MM.1S (cell line): ENCODE measurements around the gene PELI1.

Experiments used
- DNase-seq: peaks from one replicate; pipeline ENCODE4 v3.0.0-alpha.2; 2015
- H2AFZ ChIP-seq: fragments of 300-600 bp; sonication (generic); 2 replicates; pipeline ENCODE4 v1.6.0; 2016; ENCODE audit warnings: antibody characterized with exemption, low read length
- H3F3A ChIP-seq: fragments of 300-600 bp; sonication (generic); 2 replicates; pipeline ENCODE4 v1.6.1; 2016; ENCODE audit warnings: mild to moderate bottlenecking, antibody characterized with exemption, low read length, moderate library complexity, mixed read lengths; ENCODE audit not compliant: insufficient read depth
- H3K27ac ChIP-seq: fragments of 300-600 bp; sonication (generic); 2 replicates; pipeline ENCODE4 v1.5.1; 2016; ENCODE audit warnings: mild to moderate bottlenecking, low read length
- H3K27me3 ChIP-seq: fragments of 300-600 bp; sonication (generic); replicated peaks from 2 replicates; pipeline ENCODE4 v1.6.0; 2016; ENCODE audit warnings: low read length; ENCODE audit not compliant: insufficient read depth
- H3K36me3 ChIP-seq: fragments of 300-600 bp; sonication (generic); replicated peaks from 2 replicates; pipeline ENCODE4 v1.6.1; 2016; ENCODE audit warnings: mild to moderate bottlenecking, low read length, mixed read lengths; ENCODE audit not compliant: insufficient read depth
- H3K4me1 ChIP-seq: fragments of 300-600 bp; sonication (generic); 2 replicates; pipeline ENCODE4 v1.6.1; 2016; ENCODE audit warnings: low read length, mixed read lengths
- H3K4me2 ChIP-seq: fragments of 300-600 bp; sonication (generic); 2 replicates; pipeline ENCODE4 v1.6.0; 2016; ENCODE audit warnings: low read depth, low read length
- H3K4me3 ChIP-seq: fragments of 300-600 bp; sonication (generic); 2 replicates; pipeline ENCODE4 v1.5.1; 2016; ENCODE audit warnings: low read length, mixed read lengths
- H3K79me2 ChIP-seq: fragments of 300-600 bp; sonication (generic); 2 replicates; pipeline ENCODE4 v1.6.1; 2016; ENCODE audit warnings: mixed run types, low read length, mixed read lengths
- H3K9ac ChIP-seq: fragments of 300-600 bp; sonication (generic); 2 replicates; pipeline ENCODE4 v1.6.1; 2016; ENCODE audit warnings: low read length, mixed read lengths
- H3K9me2 ChIP-seq: fragments of 300-600 bp; sonication (generic); replicated peaks from 2 replicates; pipeline ENCODE4 v1.6.1; 2016; ENCODE audit warnings: mild to moderate bottlenecking, low read length, mixed read lengths; ENCODE audit not compliant: insufficient read depth
- H3K9me3 ChIP-seq: fragments of 300-600 bp; sonication (generic); replicated peaks from 2 replicates; pipeline ENCODE4 v1.6.1; 2016; ENCODE audit warnings: mild to moderate bottlenecking, low read length, mixed read lengths; ENCODE audit not compliant: insufficient read depth
- H4K20me1 ChIP-seq: fragments of 300-600 bp; sonication (generic); 2 replicates; pipeline ENCODE4 v1.6.1; 2016; ENCODE audit warnings: mild to moderate bottlenecking, low read length, moderate library complexity, mixed read lengths; ENCODE audit not compliant: insufficient read depth
- EZH2 ChIP-seq: fragments of 300-600 bp; sonication (generic); optimal IDR thresholded peaks from 2 replicates; pipeline ENCODE3; 2017; ENCODE audit warnings: low read depth, mild to moderate bottlenecking, antibody characterized with exemption, low read length, mixed read lengths
- EZH2phosphoT487 ChIP-seq: fragments of 300-600 bp; sonication (generic); IDR thresholded peaks from 2 replicates; pipeline ENCODE4 v1.6.1; 2018; ENCODE audit warnings: antibody characterized with exemption, low read length
- TF ChIP-seq, protein P1 (sequence below): fragments of 300-600 bp; sonication (generic); IDR thresholded peaks from 2 replicates; pipeline ENCODE4 v1.5.1; 2016; ENCODE audit warnings: antibody characterized with exemption, low read length, mixed read lengths

Gene PELI1

DNA sequence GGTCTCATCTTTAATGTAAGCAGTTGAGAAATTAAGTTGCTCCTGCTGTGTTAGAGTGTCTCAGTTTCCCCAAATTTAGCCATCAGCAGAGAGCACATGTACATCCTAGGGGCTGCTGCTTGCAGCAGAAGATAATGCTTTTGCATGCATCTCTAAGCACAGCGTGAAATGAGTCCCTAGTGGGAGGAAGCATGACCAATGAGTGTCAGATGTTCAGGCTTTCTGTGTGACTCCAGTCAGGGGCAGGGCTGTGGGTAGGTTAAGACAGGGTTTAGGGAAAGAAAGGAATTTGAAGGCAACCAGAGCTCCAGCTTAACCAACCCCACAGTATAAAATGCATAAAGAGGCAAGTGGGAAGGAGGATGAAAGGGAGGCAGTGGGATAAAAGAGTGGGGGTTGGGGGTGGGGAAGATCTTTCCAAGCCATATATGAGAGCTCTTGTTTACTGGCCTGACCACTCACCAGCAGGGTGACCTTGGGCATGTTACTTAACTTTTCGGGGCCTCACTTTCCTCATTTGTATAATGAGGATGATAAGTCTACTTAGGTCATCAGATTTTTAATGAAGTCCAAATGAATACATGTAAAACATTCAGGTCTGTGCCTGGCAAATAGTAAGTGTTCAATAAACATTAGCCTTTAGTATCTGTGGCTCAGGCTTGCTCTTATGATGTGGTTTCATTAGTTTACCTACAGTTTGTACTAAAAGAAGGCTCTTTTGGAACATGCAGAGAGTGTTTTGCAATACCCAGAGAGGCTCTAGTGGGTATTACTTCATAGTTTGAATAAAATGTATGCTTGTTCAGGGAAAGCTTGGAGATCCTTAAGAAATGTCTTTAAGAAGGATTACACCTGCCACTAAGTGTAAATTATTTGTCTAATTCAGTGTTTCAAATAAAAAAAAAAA is 42.7 kb upstream of the PELI1 start:
- TF ChIP-seq EZH2phosphoT487, result no peak
- TF ChIP-seq, protein P1, sequence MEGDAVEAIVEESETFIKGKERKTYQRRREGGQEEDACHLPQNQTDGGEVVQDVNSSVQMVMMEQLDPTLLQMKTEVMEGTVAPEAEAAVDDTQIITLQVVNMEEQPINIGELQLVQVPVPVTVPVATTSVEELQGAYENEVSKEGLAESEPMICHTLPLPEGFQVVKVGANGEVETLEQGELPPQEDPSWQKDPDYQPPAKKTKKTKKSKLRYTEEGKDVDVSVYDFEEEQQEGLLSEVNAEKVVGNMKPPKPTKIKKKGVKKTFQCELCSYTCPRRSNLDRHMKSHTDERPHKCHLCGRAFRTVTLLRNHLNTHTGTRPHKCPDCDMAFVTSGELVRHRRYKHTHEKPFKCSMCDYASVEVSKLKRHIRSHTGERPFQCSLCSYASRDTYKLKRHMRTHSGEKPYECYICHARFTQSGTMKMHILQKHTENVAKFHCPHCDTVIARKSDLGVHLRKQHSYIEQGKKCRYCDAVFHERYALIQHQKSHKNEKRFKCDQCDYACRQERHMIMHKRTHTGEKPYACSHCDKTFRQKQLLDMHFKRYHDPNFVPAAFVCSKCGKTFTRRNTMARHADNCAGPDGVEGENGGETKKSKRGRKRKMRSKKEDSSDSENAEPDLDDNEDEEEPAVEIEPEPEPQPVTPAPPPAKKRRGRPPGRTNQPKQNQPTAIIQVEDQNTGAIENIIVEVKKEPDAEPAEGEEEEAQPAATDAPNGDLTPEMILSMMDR, result no peak
- TF ChIP-seq EZH2, result no peak
- H3K4me2 ChIP-seq, result no peak overlapping the region
- H3K9me3 ChIP-seq, result no peaks in the 10 kb centered on the region
- no peak overlapping the region for H3K4me3 ChIP-seq
- H3K79me2 ChIP-seq, result no peaks in the 10 kb centered on the region
- peaks cover 29% of the 10 kb centered on the region for H3F3A ChIP-seq
- no peaks in the 10 kb centered on the region for H3K36me3 ChIP-seq
- H2AFZ ChIP-seq, result no peak overlapping the region
- DNase-seq, result no peak
- H3K9me2 ChIP-seq, result no peaks in the 10 kb centered on the region
- no peak overlapping the region for H3K27ac ChIP-seq
- no peak overlapping the region for H3K9ac ChIP-seq
- H4K20me1 ChIP-seq, result no peaks in the 10 kb centered on the region
- H3K4me1 ChIP-seq, result peaks cover 33% of the 10 kb centered on the region
- no peaks in the 10 kb centered on the region for H3K27me3 ChIP-seq

DNA sequence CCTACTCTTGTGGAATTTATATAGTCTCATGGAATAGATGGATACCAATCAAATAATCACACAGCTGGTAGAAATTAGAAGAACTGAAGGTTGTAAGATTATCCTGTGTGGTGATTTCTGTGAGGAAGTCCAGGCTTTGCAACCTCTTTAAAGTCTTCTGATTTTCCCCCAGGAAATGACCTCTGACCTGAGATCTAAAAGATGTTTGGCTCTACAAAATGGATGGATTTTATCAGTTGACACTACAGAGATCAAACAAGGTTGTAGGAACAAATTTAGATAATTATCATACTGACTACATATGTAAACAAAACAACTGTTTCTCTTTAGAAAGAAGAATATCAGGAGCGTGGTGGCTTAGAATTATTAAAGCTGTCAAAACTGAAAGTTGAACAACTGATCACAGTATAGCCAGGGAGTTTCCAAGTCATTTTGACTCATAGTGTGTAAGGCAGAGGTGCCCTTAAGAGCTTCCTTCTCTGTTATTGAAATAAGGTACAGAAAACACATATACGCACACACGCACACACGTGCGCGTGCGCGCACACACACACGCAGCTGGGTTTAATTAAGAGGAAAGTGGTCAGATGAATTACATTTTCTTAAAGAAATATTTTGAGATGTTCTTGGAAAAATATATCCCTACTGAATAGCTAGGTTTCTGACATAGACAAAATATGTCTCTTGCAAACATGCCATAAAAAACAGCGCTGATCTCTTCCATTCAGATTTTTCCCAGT is 35.5 kb upstream of the PELI1 start:
- Histone ChIP-seq H4K20me1 (no peaks in the 10 kb centered on the region), H2AFZ (peak overlapping the region; percentile 15; the same call in 1 of the 2 replicates), H3K9ac (no peak overlapping the region), H3K27me3 (no peaks in the 10 kb centered on the region), H3K36me3 (no peaks in the 10 kb centered on the region), H3F3A (peaks cover 2% of the 10 kb centered on the region; the same call in 1 of the 2 replicates), H3K79me2 (no peaks in the 10 kb centered on the region), H3K4me1 (peaks cover 16% of the 10 kb centered on the region), H3K4me2 (peak overlapping the region; percentile 46), H3K27ac (peak overlapping the region; percentile 17; the same call in 1 of the 2 replicates), H3K4me3 (no peak overlapping the region), H3K9me3 (no peaks in the 10 kb centered on the region), H3K9me2 (no peaks in the 10 kb centered on the region)
- TF ChIP-seq EZH2phosphoT487 (no peak), EZH2 (no peak)
- TF ChIP-seq, protein P1, result no peak
- DNase-seq, result peak; percentile 75

DNA sequence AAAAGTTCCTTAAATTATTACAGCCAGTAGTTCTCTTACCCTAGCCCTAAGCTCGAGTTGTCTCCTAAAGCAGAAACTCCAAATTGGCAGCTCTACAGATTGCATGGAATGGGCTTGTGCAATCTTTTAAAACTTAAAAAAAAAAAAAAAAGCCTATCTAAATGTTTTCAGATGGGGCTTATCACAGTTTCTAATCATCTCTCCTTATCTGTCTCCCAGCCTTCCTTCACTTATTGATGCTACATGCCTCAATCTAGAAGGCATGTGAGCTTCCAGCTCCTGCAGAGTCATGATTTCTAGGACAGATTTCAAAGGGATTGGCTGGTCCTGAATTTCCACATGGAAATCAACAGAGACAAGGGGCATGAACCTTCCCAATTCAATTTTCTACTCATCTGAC is 33.1 kb upstream of the PELI1 start:
- H3K27ac ChIP-seq, result no peak overlapping the region
- no peaks in the 10 kb centered on the region for H3K27me3 ChIP-seq
- no peaks in the 10 kb centered on the region for H3K9me3 ChIP-seq
- H4K20me1 ChIP-seq, result no peaks in the 10 kb centered on the region
- no peak overlapping the region for H3K4me2 ChIP-seq
- H3K4me1 ChIP-seq, result peaks cover 16% of the 10 kb centered on the region
- no peaks in the 10 kb centered on the region for H3K9me2 ChIP-seq
- no peaks in the 10 kb centered on the region for H3K79me2 ChIP-seq
- H3F3A ChIP-seq, result peaks cover 2% of the 10 kb centered on the region; the same call in 1 of the 2 replicates
- DNase-seq, result no peak
- H3K9ac ChIP-seq, result no peak overlapping the region
- H3K4me3 ChIP-seq, result no peak overlapping the region
- no peaks in the 10 kb centered on the region for H3K36me3 ChIP-seq
- TF ChIP-seq EZH2phosphoT487 (no peak), EZH2 (no peak)
- TF ChIP-seq, protein P1, result no peak
- no peak overlapping the region for H2AFZ ChIP-seq
